B cell (primary cell): ENCODE results near the gene CPN1. TPM values are rescaled to one million over a fixed set of nuclear protein-coding genes. Genes with fewer than 3 reads are reported as not detected.

ENCODE experiments used
- ATAC-seq: fragments of 200-7000 bp; cut with Tn5 transposase; one replicate; pipeline ENCODE4 v1.10.0; 2021; ENCODE audit warnings: low read depth, mild to moderate bottlenecking, moderate number of reproducible peaks, moderate library complexity
- CTCF ChIA-PET: fragments of 350-600 bp; sonication (Branson Sonifier 250); formaldehyde crosslinking; loops from one replicate; lab custom pipeline; 2021; ENCODE audit warnings: antibody characterized with exemption, inconsistent platforms; lab: Charles Lee
- POLR2A ChIA-PET: fragments of 350-600 bp; sonication (Branson Sonifier 250); formaldehyde crosslinking; loops from one replicate; lab custom pipeline; 2021; ENCODE audit warnings: antibody characterized with exemption; lab: Charles Lee
- DNase-seq: peaks from one replicate; pipeline ENCODE4 v3.0.0; 2013
- H2AFZ ChIP-seq: 2 replicates; pipeline ENCODE4 v1.6.1; 2012; ENCODE audit warnings: mild to moderate bottlenecking, low read depth, low read length; ENCODE audit not compliant: insufficient read depth, poor library complexity, severe bottlenecking
- H3K27ac ChIP-seq, 2 donors: 1 replicate in 1 of 2; 2 replicates in 1 of 2; pipeline ENCODE4 v1.5.1; 2012 to 2013; ENCODE audit warnings: low read length in 2 of 2, mild to moderate bottlenecking in 2 of 2, moderate library complexity in 1 of 2
- H3K27me3 ChIP-seq, 4 experiments: fragments of 200-600 bp in 1 of 4; sonication (generic) in 1 of 4; replicated peaks in 1 of 4; 1 replicate in 2 of 4; 2 replicates in 2 of 4; pipeline versions ENCODE4 v1.6.1 to v1.7.0; 2013 to 2016; ENCODE audit warnings: low read length in 3 of 4, mild to moderate bottlenecking in 2 of 4, mixed read lengths in 1 of 4, moderate library complexity in 1 of 4; ENCODE audit not compliant: insufficient read depth in 4 of 4, control insufficient read depth in 3 of 4; ENCODE audit errors: control extremely low read depth in 1 of 4
- H3K36me3 ChIP-seq, 2 experiments: replicated peaks in 1 of 2; 1 replicate in 1 of 2; 2 replicates in 1 of 2; pipeline versions ENCODE4 v1.6.1 to v1.7.1; 2013; ENCODE audit warnings: low read length in 1 of 2; ENCODE audit not compliant: insufficient read depth in 2 of 2, control insufficient read depth in 1 of 2; ENCODE audit errors: control extremely low read depth in 1 of 2, extremely low read depth in 1 of 2
- H3K4me1 ChIP-seq, 2 donors: fragments of 200-600 bp in 1 of 2; sonication (generic) in 1 of 2; 1 replicate in 1 of 2; 2 replicates in 1 of 2; pipeline versions ENCODE4 v1.5.1 to v1.6.1; 2013 to 2017; ENCODE audit warnings: low read length in 2 of 2; ENCODE audit not compliant: control insufficient read depth in 2 of 2, insufficient read depth in 2 of 2
- H3K4me2 ChIP-seq: replicated peaks from 2 replicates; pipeline ENCODE3; 2012; ENCODE audit warnings: mild to moderate bottlenecking, low read depth, low read length; ENCODE audit not compliant: poor library complexity, severe bottlenecking
- H3K4me3 ChIP-seq, 5 experiments: fragments of 200-600 bp in 1 of 5; sonication (generic) in 1 of 5; 1 replicate in 3 of 5; 2 replicates in 2 of 5; pipeline versions ENCODE4 v1.5.1 to v1.7.0; 2011 to 2016; ENCODE audit warnings: low read length in 4 of 5, mild to moderate bottlenecking in 4 of 5, low read depth in 2 of 5, control low read depth in 1 of 5, moderate library complexity in 1 of 5; ENCODE audit not compliant: insufficient read depth in 1 of 5; ENCODE audit errors: control extremely low read depth in 1 of 5, extremely low read depth in 1 of 5
- H3K79me2 ChIP-seq: fragments of 200-600 bp; sonication (generic); one replicate; pipeline ENCODE4 v1.6.0; 2016; ENCODE audit warnings: low read length; ENCODE audit not compliant: control insufficient read depth, insufficient read depth
- H3K9ac ChIP-seq: fragments of 200-600 bp; sonication (generic); 2 replicates; pipeline ENCODE4 v1.6.1; 2017; ENCODE audit warnings: mild to moderate bottlenecking, low read length, moderate library complexity
- H3K9me3 ChIP-seq, 3 donors: one replicate each; pipeline versions ENCODE4 v1.6.1 to v1.7.1; 2013; ENCODE audit warnings: low read length in 2 of 3; ENCODE audit not compliant: control insufficient read depth in 2 of 3, insufficient read depth in 1 of 3; ENCODE audit errors: control extremely low read depth in 1 of 3
- H4K20me1 ChIP-seq: 2 replicates; pipeline ENCODE4 v1.6.0; 2012; ENCODE audit warnings: mild to moderate bottlenecking, low read length; ENCODE audit not compliant: insufficient read depth, control insufficient read depth, poor library complexity, severe bottlenecking
- H3K27ac Mint-ChIP-seq: one replicate; pipeline ENCODE4 v1.8.0; 2021; ENCODE audit warnings: mixed read lengths
- H3K27me3 Mint-ChIP-seq: one replicate; pipeline ENCODE4 v1.8.0; 2021; ENCODE audit warnings: mixed read lengths
- H3K4me1 Mint-ChIP-seq: one replicate; pipeline ENCODE4 v1.8.0; 2021; ENCODE audit warnings: mixed read lengths
- H3K4me3 Mint-ChIP-seq: one replicate; pipeline ENCODE4 v1.8.0; 2021; ENCODE audit warnings: mixed read lengths
- H3K9me3 Mint-ChIP-seq: one replicate; pipeline ENCODE4 v1.8.0; 2022; ENCODE audit warnings: mixed read lengths; ENCODE audit not compliant: insufficient read depth
- EZH2 ChIP-seq: IDR thresholded peaks from 2 replicates; pipeline ENCODE4 v1.6.1; 2012; ENCODE audit warnings: borderline replicate concordance, low read depth, mild to moderate bottlenecking, moderate library complexity, low read length; ENCODE audit not compliant: insufficient read depth, poor library complexity, severe bottlenecking
- WGBS: methylation state at CpG from one replicate; pipeline ENCODE4 v1.1.5; 2013; ENCODE audit warnings: missing lambda C conversion rate; ENCODE audit not compliant: insufficient coverage; 5-methylcytosine and 5-hydroxymethylcytosine counted together
- intact Hi-C: fragments of 100-400 bp; cut with micrococcal nuclease; formaldehyde crosslinking; loops from one replicate; pipeline ENCODE4 v1.10.0; 2022
- polyA plus RNA-seq: library from polyadenylated mRNA; depleted of rRNA; stranded (reverse); fragments of >200 nt; gene quantifications from 2 replicates; pipeline ENCODE4 v1.2.3, GENCODE V29; 2012
- total RNA-seq, 2 donors: library from RNA; stranded (reverse); fragments of 120-200 nt in 1 of 2; gene quantifications; 1 replicate in 1 of 2; 2 replicates in 1 of 2; pipeline versions ENCODE4 v1.2.3 to v1.2.4, GENCODE V29; 2013 to 2022
- TF ChIP-seq, protein P1 (sequence below): fragments of 200-600 bp; IDR thresholded peaks from one replicate; pipeline ENCODE4 v1.8.0; 2022; ENCODE audit warnings: antibody characterized with exemption, mild to moderate bottlenecking

CPN1 gene
- total and polyA plus RNA-seq, 2 donors (not counting 1 experiment from before 2014, with no cell fraction given): not detected

- Histone ChIP-seq H3K27ac (no peak overlapping the region), H3K27me3 (no peaks in the 10 kb centered on the region), H3K4me3 (no peak overlapping the region), H3K9me3 (no peaks in the 10 kb centered on the region), H4K20me1 (peaks cover 38% of the 10 kb centered on the region), H3K4me2 (no peak overlapping the region), H3K36me3 (peaks cover 0 to 3% of the 10 kb centered on the region in 2 experiments), H3K79me2 (peaks cover 88% of the 10 kb centered on the region), H2AFZ (no peak overlapping the region), H3K9ac (no peak overlapping the region), H3K4me1 (peaks cover 26% of the 10 kb centered on the region in 2 donors)
- ATAC-seq (no peak), DNase-seq (no peak)
- POLR2A ChIA-PET: no interaction called here
- CTCF ChIA-PET: interaction anchor here (0.6 to 7.5 kb wide), 3 partner anchors 11 to 159 kb away, joined by 3 to 75 read pairs (median 8); no protein-coding TSS in a partner anchor
- Mint-ChIP-seq H3K9me3 (no peaks in the 10 kb centered on the region), H3K4me1 (peaks cover 52% of the 10 kb centered on the region), H3K27me3 (no peaks in the 10 kb centered on the region), H3K4me3 (no peak overlapping the region), H3K27ac (no peak overlapping the region)
- intact Hi-C loops: loop anchor here (5.0 kb wide), 1 partner anchor 388 kb away; no protein-coding TSS in a partner anchor
- no CpG with 5 or more reads among the region's 3 CpGs for WGBS
- no peak for TF ChIP-seq EZH2
Observed at GRCh38 chr10:100004805-100005510, 76.7 kb downstream of the CPN1 start.

DNA sequence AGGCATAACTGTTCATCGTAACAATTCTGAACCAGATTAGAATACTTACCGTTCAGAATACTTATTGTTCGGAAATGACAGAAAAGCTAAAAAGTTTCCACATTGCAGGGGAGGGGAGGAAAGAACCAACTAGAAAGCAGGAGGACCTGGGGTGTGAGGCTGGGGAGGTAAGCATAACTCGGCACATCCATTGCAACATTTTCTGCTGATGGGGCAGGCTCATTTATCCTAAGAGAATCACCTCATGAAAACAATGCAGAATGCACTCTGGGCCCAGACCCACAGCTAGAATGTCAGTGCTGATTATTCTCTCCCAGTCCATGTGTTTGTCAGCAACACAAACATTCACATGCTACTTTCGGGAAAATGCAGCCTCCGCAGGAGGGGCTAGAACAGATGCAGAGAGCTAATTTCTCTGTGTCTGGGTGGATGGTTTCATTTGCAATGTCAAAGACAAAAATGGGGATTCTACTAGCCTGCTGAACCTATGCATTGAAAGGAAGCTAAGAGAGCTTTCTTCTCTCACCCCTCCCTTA is 81.5 kb downstream of the CPN1 start:
- Histone ChIP-seq H3K27ac (no peak overlapping the region), H3K9ac (no peak overlapping the region), H3K9me3 (no peaks in the 10 kb centered on the region), H3K4me3 (no peak overlapping the region), H2AFZ (no peak overlapping the region), H3K4me1 (peaks cover 4 to 10% of the 10 kb centered on the region in 2 donors), H3K4me2 (no peak overlapping the region), H3K79me2 (peaks cover 97% of the 10 kb centered on the region), H4K20me1 (peaks cover 26% of the 10 kb centered on the region), H3K36me3 (peaks cover 0 to 3% of the 10 kb centered on the region in 2 experiments), H3K27me3 (no peaks in the 10 kb centered on the region)
- Mint-ChIP-seq H3K9me3 (no peaks in the 10 kb centered on the region), H3K27me3 (no peaks in the 10 kb centered on the region), H3K27ac (no peak overlapping the region), H3K4me3 (no peak overlapping the region), H3K4me1 (peaks cover 40% of the 10 kb centered on the region)
- ATAC-seq (no peak), DNase-seq (no peak)
- ChIA-PET POLR2A (no interaction called here), CTCF (interaction anchor here (3.3 kb wide), 1 partner anchor 8 kb away, joined by 28 read pairs; the partner anchor contains the start of gene DNMBP)
- intact Hi-C loops: no loop called here
- TF ChIP-seq, protein P1, sequence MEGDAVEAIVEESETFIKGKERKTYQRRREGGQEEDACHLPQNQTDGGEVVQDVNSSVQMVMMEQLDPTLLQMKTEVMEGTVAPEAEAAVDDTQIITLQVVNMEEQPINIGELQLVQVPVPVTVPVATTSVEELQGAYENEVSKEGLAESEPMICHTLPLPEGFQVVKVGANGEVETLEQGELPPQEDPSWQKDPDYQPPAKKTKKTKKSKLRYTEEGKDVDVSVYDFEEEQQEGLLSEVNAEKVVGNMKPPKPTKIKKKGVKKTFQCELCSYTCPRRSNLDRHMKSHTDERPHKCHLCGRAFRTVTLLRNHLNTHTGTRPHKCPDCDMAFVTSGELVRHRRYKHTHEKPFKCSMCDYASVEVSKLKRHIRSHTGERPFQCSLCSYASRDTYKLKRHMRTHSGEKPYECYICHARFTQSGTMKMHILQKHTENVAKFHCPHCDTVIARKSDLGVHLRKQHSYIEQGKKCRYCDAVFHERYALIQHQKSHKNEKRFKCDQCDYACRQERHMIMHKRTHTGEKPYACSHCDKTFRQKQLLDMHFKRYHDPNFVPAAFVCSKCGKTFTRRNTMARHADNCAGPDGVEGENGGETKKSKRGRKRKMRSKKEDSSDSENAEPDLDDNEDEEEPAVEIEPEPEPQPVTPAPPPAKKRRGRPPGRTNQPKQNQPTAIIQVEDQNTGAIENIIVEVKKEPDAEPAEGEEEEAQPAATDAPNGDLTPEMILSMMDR: no peak
- TF ChIP-seq EZH2: no peak
- WGBS: no CpG with 5 or more reads among the region's 6 CpGs
